C4-2B (cell line): Measurements from ENCODE around the gene ADIPOR2.

ENCODE experiments used
- ZFX ChIP-seq: fragments of 450-650 bp; IDR thresholded peaks from 2 replicates; pipeline ENCODE4 v1.6.1; 2017
- TF ChIP-seq, protein P1 (sequence below): fragments of 450-650 bp; conservative IDR thresholded peaks from 2 replicates; pipeline ENCODE4 v1.5.1; 2017; ENCODE audit warnings: mild to moderate bottlenecking

DNA sequence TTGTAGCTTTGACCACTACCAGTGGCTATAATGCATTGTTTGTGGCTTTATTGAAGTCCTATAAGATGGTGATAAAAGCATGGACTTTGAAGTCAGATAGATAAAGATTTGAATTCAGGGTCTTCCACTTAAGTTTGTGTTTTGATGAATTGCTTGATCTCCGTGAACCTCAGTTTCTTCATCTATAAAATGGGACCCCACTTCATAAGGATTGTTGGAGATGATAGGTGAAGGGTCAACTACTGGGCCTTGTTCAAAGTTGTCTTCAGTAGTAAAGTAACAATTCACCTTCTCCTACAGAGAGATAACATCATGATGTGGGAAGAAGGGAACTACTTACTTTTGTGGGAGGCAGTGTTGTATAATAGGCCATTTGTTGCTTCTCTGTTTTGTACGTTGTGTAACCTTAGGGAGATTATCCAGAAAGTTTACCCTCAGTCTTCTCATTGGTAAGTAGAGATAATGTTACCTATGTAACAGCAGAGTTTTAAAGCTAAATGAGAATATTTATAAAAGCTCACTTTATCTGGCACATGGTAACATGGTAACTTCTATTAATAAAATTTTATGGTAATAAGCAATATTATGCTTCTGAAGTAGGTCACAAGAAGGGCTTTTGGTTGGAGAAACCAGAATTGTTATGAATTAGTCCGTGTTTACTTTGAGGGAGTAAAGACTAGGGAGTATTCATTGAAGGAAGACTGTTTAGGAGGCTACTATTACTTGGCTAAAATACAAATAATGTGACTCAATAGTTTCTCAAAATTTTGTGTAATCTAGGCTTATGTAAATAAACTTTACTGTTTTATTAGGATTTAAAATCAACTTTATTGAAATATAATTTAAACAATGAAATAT is 15.1 kb downstream of the ADIPOR2 start:
- TF ChIP-seq, protein P1, sequence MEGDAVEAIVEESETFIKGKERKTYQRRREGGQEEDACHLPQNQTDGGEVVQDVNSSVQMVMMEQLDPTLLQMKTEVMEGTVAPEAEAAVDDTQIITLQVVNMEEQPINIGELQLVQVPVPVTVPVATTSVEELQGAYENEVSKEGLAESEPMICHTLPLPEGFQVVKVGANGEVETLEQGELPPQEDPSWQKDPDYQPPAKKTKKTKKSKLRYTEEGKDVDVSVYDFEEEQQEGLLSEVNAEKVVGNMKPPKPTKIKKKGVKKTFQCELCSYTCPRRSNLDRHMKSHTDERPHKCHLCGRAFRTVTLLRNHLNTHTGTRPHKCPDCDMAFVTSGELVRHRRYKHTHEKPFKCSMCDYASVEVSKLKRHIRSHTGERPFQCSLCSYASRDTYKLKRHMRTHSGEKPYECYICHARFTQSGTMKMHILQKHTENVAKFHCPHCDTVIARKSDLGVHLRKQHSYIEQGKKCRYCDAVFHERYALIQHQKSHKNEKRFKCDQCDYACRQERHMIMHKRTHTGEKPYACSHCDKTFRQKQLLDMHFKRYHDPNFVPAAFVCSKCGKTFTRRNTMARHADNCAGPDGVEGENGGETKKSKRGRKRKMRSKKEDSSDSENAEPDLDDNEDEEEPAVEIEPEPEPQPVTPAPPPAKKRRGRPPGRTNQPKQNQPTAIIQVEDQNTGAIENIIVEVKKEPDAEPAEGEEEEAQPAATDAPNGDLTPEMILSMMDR = no peak
- TF ChIP-seq ZFX = no peak
